GM19438 (cell line): ENCODE data around the gene CBLL1.

ENCODE experiments used
- ATAC-seq: cut with Tn5 transposase; IDR thresholded peaks from one replicate; pipeline ENCODE4 v1.9.1; 2021; ENCODE audit warnings: low read depth; ENCODE audit not compliant: unreplicated experiment

CBLL1 gene

GRCh38 chr7:107809179-107809578 is 65.2 kb downstream of the CBLL1 start:
- no peak for ATAC-seq

- ATAC-seq: no peak
Measured at GRCh38 chr7:107810626-107811025, 66.7 kb downstream of the CBLL1 start.
